Measurements from ENCODE around the gene TMEM187.

GRCh38 chrX:154028502-154029184, 56.1 kb downstream of the TMEM187 start:
- TF ChIP-seq TAF1 (IDR thresholded peaks at IDR 0.05; ENCODE audit: low read depth) (no peak), RAD21 (IDR thresholded peaks at IDR 0.05; ENCODE audit: low read depth) (no peak), TCF12 (IDR thresholded peaks at IDR 0.05; ENCODE audit: low read depth) (no peak), CEBPB (IDR thresholded peaks at IDR 0.05) (no peak), EGR1 (IDR thresholded peaks at IDR 0.05) (no peak), YY1 (IDR thresholded peaks at IDR 0.05; ENCODE audit: low read depth) (no peak), TEAD4 (IDR thresholded peaks at IDR 0.05) (no peak), USF1 (IDR thresholded peaks at IDR 0.05) (no peak), MAX (IDR thresholded peaks at IDR 0.05) (no peak), ZBTB7A (IDR thresholded peaks at IDR 0.05; ENCODE audit: low read depth) (no peak), FOXM1 (IDR thresholded peaks at IDR 0.05; ENCODE audit: borderline replicate concordance, low read depth) (no peak), EP300 (IDR thresholded peaks at IDR 0.05; ENCODE audit: borderline replicate concordance) (no peak)
- TF ChIP-seq, protein P1, sequence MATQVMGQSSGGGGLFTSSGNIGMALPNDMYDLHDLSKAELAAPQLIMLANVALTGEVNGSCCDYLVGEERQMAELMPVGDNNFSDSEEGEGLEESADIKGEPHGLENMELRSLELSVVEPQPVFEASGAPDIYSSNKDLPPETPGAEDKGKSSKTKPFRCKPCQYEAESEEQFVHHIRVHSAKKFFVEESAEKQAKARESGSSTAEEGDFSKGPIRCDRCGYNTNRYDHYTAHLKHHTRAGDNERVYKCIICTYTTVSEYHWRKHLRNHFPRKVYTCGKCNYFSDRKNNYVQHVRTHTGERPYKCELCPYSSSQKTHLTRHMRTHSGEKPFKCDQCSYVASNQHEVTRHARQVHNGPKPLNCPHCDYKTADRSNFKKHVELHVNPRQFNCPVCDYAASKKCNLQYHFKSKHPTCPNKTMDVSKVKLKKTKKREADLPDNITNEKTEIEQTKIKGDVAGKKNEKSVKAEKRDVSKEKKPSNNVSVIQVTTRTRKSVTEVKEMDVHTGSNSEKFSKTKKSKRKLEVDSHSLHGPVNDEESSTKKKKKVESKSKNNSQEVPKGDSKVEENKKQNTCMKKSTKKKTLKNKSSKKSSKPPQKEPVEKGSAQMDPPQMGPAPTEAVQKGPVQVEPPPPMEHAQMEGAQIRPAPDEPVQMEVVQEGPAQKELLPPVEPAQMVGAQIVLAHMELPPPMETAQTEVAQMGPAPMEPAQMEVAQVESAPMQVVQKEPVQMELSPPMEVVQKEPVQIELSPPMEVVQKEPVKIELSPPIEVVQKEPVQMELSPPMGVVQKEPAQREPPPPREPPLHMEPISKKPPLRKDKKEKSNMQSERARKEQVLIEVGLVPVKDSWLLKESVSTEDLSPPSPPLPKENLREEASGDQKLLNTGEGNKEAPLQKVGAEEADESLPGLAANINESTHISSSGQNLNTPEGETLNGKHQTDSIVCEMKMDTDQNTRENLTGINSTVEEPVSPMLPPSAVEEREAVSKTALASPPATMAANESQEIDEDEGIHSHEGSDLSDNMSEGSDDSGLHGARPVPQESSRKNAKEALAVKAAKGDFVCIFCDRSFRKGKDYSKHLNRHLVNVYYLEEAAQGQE (IDR thresholded peaks at IDR 0.05; ENCODE audit: low read depth) = no peak
